ENCODE measurements around the gene ZG16. TPM values are rescaled to one million over a fixed set of nuclear protein-coding genes. Genes with fewer than 3 reads are reported as not detected.

The ZG16 gene
- total and polyA plus RNA-seq, 5 experiments from 2014 or later = not detected

DNA sequence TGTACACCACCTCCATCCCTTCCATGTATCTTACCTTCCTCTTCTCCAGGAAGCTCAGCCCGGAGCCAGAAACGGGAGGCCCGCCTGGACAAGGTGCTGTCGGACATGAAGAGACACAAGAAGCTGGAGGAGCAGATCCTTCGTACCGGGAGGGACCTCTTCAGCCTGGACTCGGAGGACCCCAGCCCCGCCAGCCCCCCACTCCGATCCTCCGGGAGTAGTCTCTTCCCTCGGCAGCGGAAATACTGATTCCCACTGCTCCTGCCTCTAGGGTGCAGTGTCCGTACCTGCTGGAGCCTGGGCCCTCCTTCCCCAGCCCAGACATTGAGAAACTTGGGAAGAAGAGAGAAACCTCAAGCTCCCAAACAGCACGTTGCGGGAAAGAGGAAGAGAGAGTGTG lies 41.5 kb downstream of the ZG16 start:
- DNase-seq (no peak), ATAC-seq (no peak)
- H3K4me1 Mint-ChIP-seq = peaks cover 37 to 86% (median 77%) of the 10 kb centered on the region in 4 donors
- H3K27me3 Mint-ChIP-seq = peaks cover 0 to 1% (median 0%) of the 10 kb centered on the region in 5 donors
- H3K4me3 Mint-ChIP-seq = peak overlapping the region; percentile 94 to 99 (median 97)
- no peaks in the 10 kb centered on the region for H3K9me3 Mint-ChIP-seq
- H3K36me3 Mint-ChIP-seq = peaks cover 0 to 28% (median 3%) of the 10 kb centered on the region in 3 donors
- H3K27ac Mint-ChIP-seq = peak overlapping the region; percentile 11 to 98 (median 95)
- POLR2A ChIA-PET = interaction anchor here (0.6 to 9.6 kb wide), 8 partner anchors 8 to 46 kb away, joined by 3 to 204 read pairs (median 8); partner anchors contain the start of genes CDIPT, MAZ and PRRT2

DNA sequence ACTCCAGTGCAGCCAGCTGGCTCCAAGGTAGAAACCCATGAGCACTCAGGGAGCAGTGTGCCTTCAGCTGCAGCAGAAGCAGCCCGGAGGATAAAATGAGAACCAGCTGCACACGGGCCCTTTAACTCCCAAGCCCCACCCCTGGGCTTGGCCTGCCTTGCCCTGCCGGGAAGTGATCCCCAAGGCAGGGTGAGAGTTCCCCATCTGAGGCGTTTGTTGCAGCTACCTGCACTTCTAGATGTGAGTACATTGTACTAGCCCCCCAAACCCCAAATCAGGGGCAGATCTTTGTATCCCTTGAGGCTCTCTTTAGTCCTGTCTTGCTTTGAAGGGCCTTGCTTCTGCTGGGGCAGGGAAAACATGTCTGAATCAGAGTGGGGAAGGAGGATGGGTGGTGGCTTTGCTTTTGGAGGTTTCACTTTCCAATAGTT lies 42.2 kb downstream of the ZG16 start, which contains the start of gene MVP:
Gene MVP (plus strand): TSS at position 192 of the 431 bp plus-strand sequence. CDS start 10,088 bp downstream, outside the sequence.
- ATAC-seq (peak in 1 of 2 donors; percentile 8), DNase-seq (peak in 7 of 10 donors; percentile 33 to 62 (median 45))
- peaks cover 0 to 1% (median 0%) of the 10 kb centered on the region in 5 donors for H3K27me3 Mint-ChIP-seq
- no peaks in the 10 kb centered on the region for H3K9me3 Mint-ChIP-seq
- POLR2A ChIA-PET = interaction anchor here (0.9 to 9.6 kb wide), 9 partner anchors 10 to 119 kb away, joined by 3 to 204 read pairs (median 7); partner anchors contain the start of genes CDIPT, KIF22, MAZ and PRRT2
- peak within 1 kb of the TSS; percentile 90 to 98 (median 95) for H3K27ac Mint-ChIP-seq
- H3K4me1 Mint-ChIP-seq = peaks cover 35 to 86% (median 77%) of the 10 kb centered on the region in 4 donors
- H3K4me3 Mint-ChIP-seq = peak within 1 kb of the TSS; percentile 94 to 99 (median 97)
- peaks cover 0 to 28% (median 3%) of the 10 kb centered on the region in 3 donors for H3K36me3 Mint-ChIP-seq

DNA sequence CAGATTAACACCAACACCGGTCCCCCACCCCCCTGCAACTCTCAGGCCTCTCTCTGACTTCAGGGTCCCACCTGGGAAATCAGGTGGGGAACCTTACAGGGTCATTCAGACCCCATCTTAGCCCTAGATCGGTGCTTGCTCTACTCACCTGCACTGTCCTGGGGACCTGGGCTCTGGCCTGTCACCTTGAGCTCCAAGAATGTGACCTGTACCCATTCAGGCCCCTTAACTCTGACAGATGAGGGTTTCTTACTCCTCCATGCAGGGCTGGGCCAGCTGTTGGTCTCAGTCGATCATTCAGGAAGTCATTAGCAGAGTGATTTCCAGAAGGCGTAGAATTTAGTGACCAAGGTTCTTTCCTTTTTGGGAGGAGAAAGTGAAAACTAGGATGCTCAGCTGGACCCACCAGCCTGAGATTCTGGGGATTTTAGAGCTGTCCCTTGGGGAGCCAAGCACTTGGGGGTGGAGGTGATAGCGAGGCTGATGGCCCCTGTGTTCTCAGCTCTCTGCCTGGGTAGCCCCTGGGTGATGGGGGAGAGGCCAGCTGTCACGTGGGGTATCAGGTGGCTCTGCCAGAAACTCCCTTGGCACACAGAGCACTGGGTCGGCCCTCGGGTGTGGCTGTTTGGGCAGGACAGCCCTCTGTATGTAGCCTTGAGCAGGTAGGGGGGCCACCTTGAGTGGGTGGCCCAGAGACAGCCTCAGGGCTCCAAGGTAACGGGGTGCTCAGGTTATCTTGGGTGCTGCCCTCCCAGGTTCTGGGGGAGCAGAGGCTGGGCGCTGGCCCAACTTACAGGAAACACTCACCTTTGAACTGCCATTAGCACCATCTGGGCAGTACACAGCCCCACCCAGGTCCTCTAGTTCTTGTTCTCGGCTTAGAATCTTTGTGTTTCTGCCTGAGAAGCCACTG lies 42.9 kb downstream of the ZG16 start:
- Mint-ChIP-seq H3K36me3 (peaks cover 0 to 28% (median 3%) of the 10 kb centered on the region in 3 donors), H3K4me1 (peaks cover 36 to 87% (median 79%) of the 10 kb centered on the region in 4 donors), H3K27ac (peak overlapping the region; percentile 90 to 98 (median 95)), H3K9me3 (no peaks in the 10 kb centered on the region), H3K4me3 (peak overlapping the region; percentile 94 to 99 (median 97)), H3K27me3 (no peaks in the 10 kb centered on the region)
- POLR2A ChIA-PET = interaction anchor here (0.7 to 9.6 kb wide), 11 partner anchors 11 to 153 kb away, joined by 3 to 204 read pairs (median 6); partner anchors contain the start of genes CDIPT, KIF22, MAZ and PRRT2
- ATAC-seq (peak; percentile 14 to 25), DNase-seq (peak in 6 of 10 donors; percentile 21 to 55 (median 37))

DNA sequence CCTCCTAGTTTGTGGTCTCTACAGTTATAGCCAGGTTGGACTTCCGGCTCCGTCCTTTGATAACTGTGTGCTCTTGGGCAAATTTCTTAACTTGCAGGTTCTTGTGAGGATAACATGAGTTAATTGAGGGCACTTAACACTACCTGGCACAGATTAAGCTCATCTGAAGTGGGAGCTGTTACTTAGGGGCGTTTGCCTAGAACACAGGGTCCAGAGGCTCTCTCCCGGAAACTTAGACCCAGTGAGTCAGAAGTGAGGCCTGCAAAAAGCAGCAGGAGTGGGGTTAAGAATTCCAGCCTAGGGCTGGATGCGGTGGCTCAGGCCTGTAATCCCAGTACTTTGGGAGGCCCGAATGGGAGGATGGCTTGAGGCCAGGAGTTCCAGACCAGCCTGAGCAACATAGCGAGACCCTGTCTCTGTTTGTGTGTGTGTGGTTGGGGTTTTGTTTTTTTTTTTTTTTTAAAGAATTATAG lies 43.6 kb downstream of the ZG16 start:
- ATAC-seq (peak in 1 of 2 donors; percentile 15), DNase-seq (no peak)
- H3K27ac Mint-ChIP-seq = peak overlapping the region; percentile 90 to 98 (median 95)
- POLR2A ChIA-PET = interaction anchor here (0.6 to 9.6 kb wide), 10 partner anchors 12 to 180 kb away, joined by 3 to 204 read pairs (median 5); partner anchors contain the start of genes MAZ, PRRT2 and TAOK2
- H3K36me3 Mint-ChIP-seq = peaks cover 0 to 28% (median 3%) of the 10 kb centered on the region in 3 donors
- H3K4me3 Mint-ChIP-seq = peak overlapping the region; percentile 94 to 99 (median 97)
- peaks cover 35 to 89% (median 81%) of the 10 kb centered on the region in 4 donors for H3K4me1 Mint-ChIP-seq
- H3K9me3 Mint-ChIP-seq = no peaks in the 10 kb centered on the region
- no peaks in the 10 kb centered on the region for H3K27me3 Mint-ChIP-seq

DNA sequence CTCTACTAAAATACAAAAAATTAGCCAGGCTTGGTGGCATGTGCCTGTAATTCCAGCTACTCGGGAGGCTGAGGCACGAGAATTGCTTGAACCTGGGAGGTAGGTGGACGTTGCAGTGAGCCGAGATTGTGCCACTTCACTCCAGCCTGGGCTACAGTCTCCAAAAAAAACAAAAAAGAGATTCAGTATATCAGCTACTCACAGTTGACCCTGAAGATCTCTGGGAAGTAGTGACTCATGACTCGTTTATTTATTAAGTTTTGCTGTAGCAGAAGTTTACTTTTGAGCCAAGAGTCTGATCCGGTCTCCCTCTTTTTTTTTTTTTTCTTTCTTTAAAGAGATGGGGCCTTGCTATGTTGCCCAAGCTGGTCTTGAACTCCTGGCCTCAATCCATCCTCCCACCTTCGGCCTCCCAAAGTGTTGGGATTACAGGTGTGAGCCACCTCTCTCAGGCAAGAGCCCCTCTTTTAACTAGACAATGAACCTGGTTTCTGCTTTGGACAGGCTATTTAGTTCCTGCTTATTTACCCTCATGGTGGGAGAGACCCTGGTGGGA lies 46.6 kb downstream of the ZG16 start:
- Mint-ChIP-seq H3K27me3 (no peaks in the 10 kb centered on the region), H3K36me3 (peaks cover 0 to 8% (median 1%) of the 10 kb centered on the region in 3 donors), H3K4me1 (peaks cover 19 to 90% (median 76%) of the 10 kb centered on the region in 4 donors), H3K4me3 (peak overlapping the region; percentile 65 to 86 (median 81)), H3K27ac (peak overlapping the region; percentile 72 to 99 (median 94)), H3K9me3 (no peaks in the 10 kb centered on the region)
- ATAC-seq (no peak), DNase-seq (no peak)
- POLR2A ChIA-PET = interaction anchor here (0.5 to 6.6 kb wide), 8 partner anchors 8 to 123 kb away, joined by 3 to 119 read pairs (median 10); partner anchors contain the start of genes MAZ, PAGR1 and PRRT2

DNA sequence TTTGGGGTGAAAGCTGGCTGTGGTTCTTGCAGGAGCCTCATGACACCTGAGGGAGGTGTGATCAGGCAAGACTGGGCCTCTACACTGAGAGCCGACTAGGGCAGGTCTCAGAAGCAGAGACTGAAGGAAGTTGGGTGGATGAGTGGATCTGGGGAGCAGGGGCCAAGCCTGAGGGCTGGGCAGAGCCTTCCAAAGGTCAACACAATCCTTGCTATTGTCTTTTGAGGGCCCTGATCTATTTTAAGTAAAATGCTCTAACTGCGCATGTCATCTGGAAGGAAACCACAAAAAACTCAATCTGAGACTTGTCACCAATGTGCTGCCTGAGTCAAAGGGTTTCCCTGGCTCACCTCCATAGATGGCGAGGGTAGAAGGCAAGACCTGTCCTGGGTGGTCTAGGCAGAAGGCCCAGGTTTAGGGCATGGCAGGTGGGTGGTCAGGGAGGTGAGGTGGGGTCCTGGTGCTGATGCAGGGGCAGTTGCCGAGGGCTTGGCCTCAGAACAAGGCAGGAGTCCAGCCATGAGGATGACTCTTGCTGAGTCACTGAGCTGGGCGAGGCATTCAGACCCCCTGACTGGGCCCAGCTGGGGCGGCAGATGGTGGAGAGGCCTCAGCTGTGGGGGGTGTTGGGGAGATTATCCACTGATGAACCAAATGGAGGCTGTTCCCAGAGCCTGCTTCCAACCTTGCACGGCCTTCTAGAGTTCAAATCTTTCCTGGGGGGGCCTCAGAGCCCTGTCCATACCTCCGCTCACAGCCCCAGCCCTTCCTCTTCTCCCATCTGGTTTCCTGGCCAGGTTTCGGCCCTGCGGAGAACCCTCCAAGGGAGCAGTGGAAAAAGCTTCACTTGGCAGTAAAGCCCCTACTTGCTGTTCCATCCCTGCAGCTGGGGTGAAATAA lies 47.3 kb downstream of the ZG16 start:
- ATAC-seq (peak in 1 of 2 donors; percentile 12), DNase-seq (peak in 3 of 10 donors; percentile 44 to 61 (median 47))
- peak overlapping the region; percentile 72 to 99 (median 95) for H3K27ac Mint-ChIP-seq
- POLR2A ChIA-PET = interaction anchor here (0.5 to 6.6 kb wide), 9 partner anchors 9 to 241 kb away, joined by 3 to 119 read pairs (median 8); partner anchors contain the start of genes KIF22, MAZ, PAGR1 and PRRT2
- peaks cover 0 to 12% (median 1%) of the 10 kb centered on the region in 3 donors for H3K36me3 Mint-ChIP-seq
- peak overlapping the region; percentile 65 to 86 (median 81) for H3K4me3 Mint-ChIP-seq
- H3K9me3 Mint-ChIP-seq = no peaks in the 10 kb centered on the region
- peaks cover 17 to 89% (median 77%) of the 10 kb centered on the region in 4 donors for H3K4me1 Mint-ChIP-seq
- H3K27me3 Mint-ChIP-seq = no peaks in the 10 kb centered on the region

DNA sequence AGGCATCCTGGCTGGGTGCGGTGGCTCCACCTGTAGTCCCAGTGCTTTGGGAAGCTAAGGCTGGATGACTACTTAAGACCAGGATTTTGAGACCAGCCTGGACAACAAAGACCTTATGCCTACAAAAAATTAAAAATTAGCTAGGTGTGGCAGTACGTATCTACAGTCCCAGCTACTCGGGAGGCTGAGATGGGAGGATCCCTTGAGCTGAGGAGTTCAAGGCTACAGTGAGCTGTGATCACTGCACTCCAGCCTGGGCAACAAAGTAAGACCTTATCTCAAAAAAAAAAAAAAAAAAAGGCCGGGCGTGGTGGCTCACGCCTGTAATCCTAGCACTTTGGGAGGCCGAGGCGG lies 48.3 kb downstream of the ZG16 start:
- Mint-ChIP-seq H3K4me3 (peak overlapping the region; percentile 79 to 92 (median 86)), H3K4me1 (peaks cover 17 to 91% (median 73%) of the 10 kb centered on the region in 4 donors), H3K9me3 (no peaks in the 10 kb centered on the region), H3K27ac (peak overlapping the region; percentile 72 to 100 (median 97)), H3K36me3 (peaks cover 0 to 17% (median 1%) of the 10 kb centered on the region in 3 donors), H3K27me3 (no peaks in the 10 kb centered on the region)
- DNase-seq = no peak
- no peak for ATAC-seq
- POLR2A ChIA-PET = interaction anchor here (0.7 to 6.6 kb wide), 15 partner anchors 9 to 240 kb away, joined by 3 to 119 read pairs (median 6); partner anchors contain the start of genes CDIPT, KIF22, MAZ and PAGR1

DNA sequence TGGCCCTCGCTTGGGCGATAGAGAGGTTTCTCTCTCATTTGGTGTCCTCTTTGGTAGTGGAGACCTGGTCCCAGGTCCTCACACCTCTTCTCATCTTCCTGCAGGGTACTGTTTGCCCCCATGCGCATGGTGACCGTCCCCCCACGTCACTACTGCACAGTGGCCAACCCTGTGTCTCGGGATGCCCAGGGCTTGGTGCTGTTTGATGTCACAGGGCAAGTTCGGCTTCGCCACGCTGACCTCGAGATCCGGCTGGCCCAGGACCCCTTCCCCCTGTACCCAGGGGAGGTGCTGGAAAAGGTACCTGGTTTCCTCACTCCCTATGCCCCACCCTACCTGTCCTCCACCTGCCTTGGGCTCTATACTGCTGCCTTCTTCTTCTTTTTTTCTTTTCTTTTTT lies 52.7 kb downstream of the ZG16 start:
- H3K9me3 Mint-ChIP-seq = no peaks in the 10 kb centered on the region
- H3K27me3 Mint-ChIP-seq = no peaks in the 10 kb centered on the region
- POLR2A ChIA-PET = no interaction called here
- H3K4me1 Mint-ChIP-seq = peaks cover 12 to 59% (median 43%) of the 10 kb centered on the region in 4 donors
- ATAC-seq = no peak
- H3K27ac Mint-ChIP-seq = peak overlapping the region in 8 of 10 donors; percentile 9 to 84 (median 56)
- peaks cover 0 to 53% (median 8%) of the 10 kb centered on the region in 3 donors for H3K36me3 Mint-ChIP-seq
- DNase-seq = no peak
- H3K4me3 Mint-ChIP-seq = peak overlapping the region in 1 of 10 donors; percentile 55

DNA sequence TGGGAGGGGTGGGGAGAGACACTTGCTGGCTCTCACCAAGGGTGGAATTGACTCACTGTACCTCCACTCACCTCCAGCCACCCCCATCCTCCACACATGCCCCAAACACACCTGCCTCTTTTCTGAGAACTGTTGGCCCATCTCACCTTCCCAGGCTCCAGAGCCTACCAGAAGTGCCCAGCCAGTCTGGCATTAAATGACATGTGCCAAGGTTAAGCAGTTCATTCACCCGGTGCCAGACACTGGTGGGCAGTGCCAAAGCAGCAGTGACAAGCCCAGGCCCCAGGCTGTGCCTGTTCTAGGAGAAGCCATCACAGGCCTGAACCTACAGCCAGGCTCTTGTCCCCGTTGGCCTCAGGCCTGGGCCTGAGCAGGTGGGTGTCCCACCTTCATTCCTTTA lies 53.4 kb downstream of the ZG16 start:
- POLR2A ChIA-PET = no interaction called here
- no peaks in the 10 kb centered on the region for H3K27me3 Mint-ChIP-seq
- H3K4me1 Mint-ChIP-seq = peaks cover 12 to 53% (median 37%) of the 10 kb centered on the region in 4 donors
- no peak overlapping the region for H3K4me3 Mint-ChIP-seq
- H3K9me3 Mint-ChIP-seq = no peaks in the 10 kb centered on the region
- ATAC-seq = no peak
- peaks cover 0 to 60% (median 8%) of the 10 kb centered on the region in 3 donors for H3K36me3 Mint-ChIP-seq
- no peak for DNase-seq
- H3K27ac Mint-ChIP-seq = peak overlapping the region in 5 of 10 donors; percentile 57 to 87 (median 60)
